GM19035 (cell line): ENCODE results near the gene ASB6.
"Not testable (repeated sequence)": the region's sequence is repeated elsewhere in the genome, so short reads cannot be mapped to it uniquely, and the experiment has no call there.

Experiments used
- ATAC-seq: cut with Tn5 transposase; IDR thresholded peaks from one replicate; pipeline ENCODE4 v1.9.1; 2021; ENCODE audit not compliant: unreplicated experiment

Gene ASB6

GRCh38 chr9:129667378-129667777 is 25.4 kb upstream of the ASB6 start:
- no peak for ATAC-seq

GRCh38 chr9:129666575-129666974 is 24.6 kb upstream of the ASB6 start:
- ATAC-seq = no peak

- ATAC-seq = no peak
These were observed 24.0 kb upstream of the ASB6 start for GRCh38 chr9:129665814-129666520.

- ATAC-seq = no peak
These were observed 23.4 kb upstream of the ASB6 start, which contains the start of gene PRRX2 for GRCh38 chr9:129665389-129665775. TSS of gene PRRX2 (plus strand) at chr9:129665647. CDS start at chr9:129665868, 221 bp downstream.

DNA sequence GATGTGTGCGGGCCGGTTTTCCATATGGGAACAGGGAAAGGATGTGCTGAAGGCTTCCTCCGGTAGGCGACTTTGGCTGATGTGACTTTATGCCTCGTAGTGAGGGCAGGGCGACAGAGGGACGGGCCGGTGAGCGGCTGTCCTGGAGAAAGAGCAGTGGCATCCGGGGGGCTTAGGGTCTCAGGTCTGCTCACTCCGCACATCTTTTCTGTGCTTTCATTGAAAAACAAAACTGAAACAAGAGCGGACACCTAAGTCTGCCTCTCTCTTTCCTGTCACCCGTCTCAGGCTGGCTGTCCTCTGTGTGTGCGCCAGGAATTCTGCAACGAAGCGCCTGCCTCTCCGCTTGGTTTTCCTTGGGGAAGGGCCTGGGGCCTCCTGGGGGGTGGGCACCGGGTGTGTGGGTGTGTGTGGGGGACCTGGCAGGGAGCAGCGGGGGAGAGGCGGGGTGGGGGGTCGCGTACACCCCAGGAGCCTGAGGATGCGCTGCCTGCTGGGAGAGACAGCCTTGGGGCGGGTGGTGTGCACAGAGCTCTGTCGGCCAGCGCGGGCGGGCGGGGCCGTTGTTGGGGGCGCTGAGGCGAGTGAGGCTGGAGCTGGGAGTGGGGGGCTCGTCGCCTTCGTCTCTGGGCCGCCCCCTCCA is 22.9 kb upstream of the ASB6 start:
- ATAC-seq = no peak

GRCh38 chr9:129662239-129662638 is 20.3 kb upstream of the ASB6 start:
- ATAC-seq = not testable (repeated sequence)

GRCh38 chr9:129661029-129661428 is 19.1 kb upstream of the ASB6 start:
- no peak for ATAC-seq

GRCh38 chr9:129656795-129657390 is 14.9 kb upstream of the ASB6 start:
- ATAC-seq = no peak

- no peak for ATAC-seq
These were observed 13.7 kb upstream of the ASB6 start for GRCh38 chr9:129655696-129656095.

DNA sequence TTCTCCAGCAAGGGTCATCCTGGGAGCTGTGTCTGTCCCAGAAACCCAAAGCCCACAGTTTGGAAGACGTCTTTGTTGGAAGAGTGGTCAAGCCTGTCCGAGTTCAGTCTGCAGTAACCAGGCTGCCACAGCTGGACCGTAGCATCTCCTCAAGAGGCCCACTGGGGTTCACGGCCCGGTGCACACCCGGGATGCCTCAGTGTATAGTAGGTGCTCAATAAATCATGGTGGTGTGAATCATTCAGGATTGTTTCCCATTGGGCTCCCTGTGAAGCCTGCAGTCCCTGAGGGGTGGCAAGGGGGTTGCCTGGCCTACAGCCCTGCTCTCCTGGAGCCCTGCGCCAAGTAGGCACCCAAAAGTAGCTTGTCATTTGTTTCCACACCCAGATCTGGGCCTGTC is 13.2 kb upstream of the ASB6 start:
- no peak for ATAC-seq

GRCh38 chr9:129654554-129655040 is 12.6 kb upstream of the ASB6 start:
- ATAC-seq = no peak

DNA sequence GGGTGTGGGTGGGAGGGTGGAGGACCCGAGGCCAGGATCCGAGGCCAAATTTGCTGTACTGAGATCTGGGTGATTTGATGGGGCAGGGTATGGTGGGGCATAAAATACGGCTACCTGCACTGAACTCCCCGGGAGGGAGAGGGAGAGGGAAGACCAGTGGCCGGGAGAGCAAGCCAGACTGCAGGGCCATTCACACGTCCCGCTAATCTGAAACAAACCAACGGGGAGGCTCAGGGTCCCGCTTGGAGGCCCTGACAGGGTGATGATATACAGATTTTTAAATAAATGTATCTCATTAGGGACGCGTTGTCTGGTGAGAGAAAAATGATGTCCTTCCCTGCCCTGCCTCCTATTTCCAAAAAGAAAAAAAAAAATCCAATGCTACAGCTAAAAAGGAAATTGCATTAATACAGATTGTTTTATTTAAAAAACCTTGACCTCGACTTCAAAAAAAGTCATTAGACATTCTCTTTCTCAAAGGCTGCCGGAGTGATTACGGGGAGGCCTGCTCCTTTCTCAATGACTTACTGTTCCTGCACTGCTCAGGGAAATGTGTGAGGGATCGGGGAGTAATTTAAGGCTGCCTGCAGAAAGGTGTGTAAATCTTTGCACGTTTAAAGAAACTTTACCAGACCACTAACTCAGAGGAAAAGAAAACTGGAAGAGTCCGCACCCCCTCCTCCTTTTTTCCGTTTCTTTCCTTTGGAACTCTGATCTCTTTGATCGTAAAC is 12.0 kb upstream of the ASB6 start:
- ATAC-seq = no peak

DNA sequence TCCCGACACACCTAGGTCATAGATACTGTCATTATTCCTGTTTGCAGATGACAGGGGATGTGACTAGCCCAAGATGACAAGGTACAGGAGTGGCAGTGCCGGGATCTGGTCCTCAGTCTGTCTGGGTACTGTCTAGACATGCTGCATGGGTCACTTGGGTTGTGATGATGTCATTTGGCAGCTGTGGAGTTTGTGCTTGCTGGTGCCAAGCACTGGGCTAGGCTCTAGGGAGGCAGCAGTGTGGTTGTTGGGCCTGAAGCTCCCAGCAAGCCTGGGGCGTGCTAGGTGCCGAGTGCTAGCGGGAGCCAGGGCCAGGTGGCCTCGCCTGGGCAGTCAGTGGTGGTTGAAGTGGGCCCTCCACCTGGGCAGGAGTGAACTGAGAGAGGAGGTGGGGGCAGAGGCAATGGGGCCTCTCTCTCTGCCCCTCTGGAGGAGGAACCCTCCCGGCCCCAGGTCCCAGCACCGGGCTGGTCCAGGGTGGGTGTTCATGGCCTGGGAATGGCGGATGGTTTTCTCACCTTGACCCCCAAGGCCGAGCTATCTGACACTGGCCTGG is 8.8 kb upstream of the ASB6 start:
- no peak for ATAC-seq

- no peak for ATAC-seq
These were observed 8.1 kb upstream of the ASB6 start for GRCh38 chr9:129649726-129650679.

GRCh38 chr9:129648764-129649115 is 6.8 kb upstream of the ASB6 start:
- no peak for ATAC-seq

DNA sequence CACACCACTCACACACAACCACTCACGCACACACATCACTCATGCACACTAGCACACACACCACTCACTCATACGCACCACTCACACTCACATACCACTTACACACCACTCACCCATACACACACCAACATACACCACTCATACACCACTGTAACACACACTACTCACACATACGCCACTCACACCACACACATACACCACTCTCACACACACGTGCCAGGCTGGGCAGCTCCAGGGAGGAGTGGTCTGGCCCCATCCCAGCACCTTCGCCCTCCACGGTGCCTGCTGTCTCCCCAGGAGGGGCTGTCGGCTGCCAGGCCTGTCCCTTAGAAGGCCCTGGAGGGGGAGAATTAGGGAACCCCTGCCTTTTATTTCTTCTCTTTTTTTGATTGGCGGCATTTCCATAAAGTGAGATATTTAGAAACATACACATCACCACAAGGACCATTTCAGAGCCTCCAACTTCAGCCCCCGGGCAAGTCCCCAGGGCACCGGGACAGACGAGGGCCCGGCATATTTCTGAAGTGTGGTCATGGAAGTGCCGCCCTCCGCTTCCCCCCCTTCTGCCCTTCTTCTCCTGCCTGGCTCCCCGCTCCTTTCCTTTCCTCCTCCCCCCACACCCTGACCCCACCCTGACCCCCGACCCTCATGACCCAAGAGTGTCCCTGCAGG is 6.3 kb upstream of the ASB6 start:
- no peak for ATAC-seq

GRCh38 chr9:129647635-129648034 is 5.7 kb upstream of the ASB6 start:
- no peak for ATAC-seq

- no peak for ATAC-seq
These were observed 4.7 kb upstream of the ASB6 start for GRCh38 chr9:129646654-129647053.

DNA sequence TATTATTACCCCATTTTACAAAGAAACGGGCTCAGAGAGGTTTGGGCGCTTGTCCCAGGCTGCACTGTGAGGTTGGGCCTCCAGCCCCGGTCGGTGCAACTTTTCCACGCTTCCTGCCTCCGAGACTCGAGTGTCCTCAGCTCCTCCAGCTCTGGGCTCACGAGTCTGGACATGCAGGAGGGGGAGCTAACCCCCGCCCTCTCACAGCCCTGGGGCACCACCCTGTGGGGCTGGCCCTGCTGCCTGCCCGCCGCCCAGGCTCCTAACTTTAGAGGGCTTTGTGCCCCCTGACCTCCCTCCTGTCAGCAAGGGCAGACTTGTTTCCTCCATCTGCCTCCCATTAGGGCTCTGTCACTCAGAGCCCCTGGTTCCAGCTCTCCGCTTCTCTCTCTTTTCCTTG is 4.3 kb upstream of the ASB6 start:
- no peak for ATAC-seq

- ATAC-seq = no peak
These were observed 3.0 kb upstream of the ASB6 start for GRCh38 chr9:129644902-129645301.
